GM12878 (cell line): ENCODE results near the gene ADAMTSL1.

Experiments used
- BCL11A ChIP-seq: IDR thresholded peaks from 2 replicates; pipeline ENCODE4 v1.6.1; 2011; ENCODE audit warnings: low read depth, low read length
- EZH2 ChIP-seq: IDR thresholded peaks from 2 replicates; pipeline ENCODE4 v1.6.1; 2012; ENCODE audit warnings: low read depth, mild to moderate bottlenecking, control low read depth, inconsistent platforms, low read length, borderline replicate concordance; ENCODE audit not compliant: control insufficient read depth
- HDAC2 ChIP-seq: fragments of 200-600 bp; sonication (generic); IDR thresholded peaks from 2 replicates; pipeline ENCODE4 v1.6.1; 2017
- NR2C2 ChIP-seq: IDR thresholded peaks from 2 replicates; pipeline ENCODE4 v1.6.1; 2011; ENCODE audit warnings: borderline replicate concordance, low read depth; ENCODE audit not compliant: control insufficient read depth, insufficient read length
- PAX8 ChIP-seq: fragments of 450-650 bp; IDR thresholded peaks from 2 replicates; pipeline ENCODE4 v1.6.1; 2017; ENCODE audit warnings: mild to moderate bottlenecking, moderate library complexity
- POLR2AphosphoS5 ChIP-seq: IDR thresholded peaks from 2 replicates; pipeline ENCODE4 v1.6.1; 2011; ENCODE audit warnings: mild to moderate bottlenecking, low read length, inconsistent platforms
- RCOR1 ChIP-seq: conservative IDR thresholded peaks from 2 replicates; pipeline ENCODE4 v1.6.1; 2012; ENCODE audit warnings: low read depth, low read length, improper control_type of control experiment
- SMC3 ChIP-seq: IDR thresholded peaks from 2 replicates; pipeline ENCODE4 v1.6.1; 2011; ENCODE audit warnings: low read length, improper control_type of control experiment, borderline replicate concordance
- SRF ChIP-seq, 2 experiments: IDR thresholded peaks; 2 replicates each; pipeline ENCODE4 v1.6.1; 2011; ENCODE audit warnings: low read depth in 2 of 2, low read length in 2 of 2, mild to moderate bottlenecking in 1 of 2, moderate library complexity in 1 of 2
- ZNF687 ChIP-seq: fragments of 450-650 bp; IDR thresholded peaks from 2 replicates; pipeline ENCODE4 v1.6.1; 2017; ENCODE audit warnings: mild to moderate bottlenecking, moderate library complexity
- TF ChIP-seq, protein P1 (sequence below), 3 experiments: IDR thresholded peaks in 2 of 3; conservative IDR thresholded peaks in 1 of 3; 2 replicates each; pipeline ENCODE4 v1.5.1; 2011; ENCODE audit warnings: low read depth in 3 of 3, low read length in 3 of 3, mild to moderate bottlenecking in 3 of 3, control low read depth in 2 of 3, moderate library complexity in 2 of 3, inconsistent platforms in 1 of 3, mixed read lengths in 1 of 3; ENCODE audit not compliant: control insufficient read depth in 2 of 3, insufficient read depth in 1 of 3; ENCODE audit errors: extremely low read depth in 1 of 3
- TF ChIP-seq, protein P2 (sequence below): fragments of 150-350 bp; IDR thresholded peaks from 2 replicates; pipeline ENCODE4 v1.6.1; 2016; ENCODE audit warnings: low read depth, low read length
- TF ChIP-seq, protein P3 (sequence below): IDR thresholded peaks from 2 replicates; pipeline ENCODE4 v1.6.1; 2011; ENCODE audit warnings: low read depth, low read length, improper control_type of control experiment, borderline replicate concordance

- TF ChIP-seq SMC3 = no peak
- no peak for TF ChIP-seq HDAC2
- no peak for TF ChIP-seq SRF (IDR thresholded peaks at IDR 0.05; ENCODE audit: low read depth in 2 of 2, low read length in 2 of 2)
- TF ChIP-seq, protein P1, sequence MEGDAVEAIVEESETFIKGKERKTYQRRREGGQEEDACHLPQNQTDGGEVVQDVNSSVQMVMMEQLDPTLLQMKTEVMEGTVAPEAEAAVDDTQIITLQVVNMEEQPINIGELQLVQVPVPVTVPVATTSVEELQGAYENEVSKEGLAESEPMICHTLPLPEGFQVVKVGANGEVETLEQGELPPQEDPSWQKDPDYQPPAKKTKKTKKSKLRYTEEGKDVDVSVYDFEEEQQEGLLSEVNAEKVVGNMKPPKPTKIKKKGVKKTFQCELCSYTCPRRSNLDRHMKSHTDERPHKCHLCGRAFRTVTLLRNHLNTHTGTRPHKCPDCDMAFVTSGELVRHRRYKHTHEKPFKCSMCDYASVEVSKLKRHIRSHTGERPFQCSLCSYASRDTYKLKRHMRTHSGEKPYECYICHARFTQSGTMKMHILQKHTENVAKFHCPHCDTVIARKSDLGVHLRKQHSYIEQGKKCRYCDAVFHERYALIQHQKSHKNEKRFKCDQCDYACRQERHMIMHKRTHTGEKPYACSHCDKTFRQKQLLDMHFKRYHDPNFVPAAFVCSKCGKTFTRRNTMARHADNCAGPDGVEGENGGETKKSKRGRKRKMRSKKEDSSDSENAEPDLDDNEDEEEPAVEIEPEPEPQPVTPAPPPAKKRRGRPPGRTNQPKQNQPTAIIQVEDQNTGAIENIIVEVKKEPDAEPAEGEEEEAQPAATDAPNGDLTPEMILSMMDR (IDR thresholded peaks at IDR 0.05 in 2 of 3, conservative IDR thresholded peaks at IDR 0.05 in 1 of 3; ENCODE audit: control insufficient read depth in 2 of 3, extremely low read depth in 1 of 3, insufficient read depth in 1 of 3, low read depth in 3 of 3, low read length in 3 of 3) = no peak
- no peak for TF ChIP-seq POLR2AphosphoS5
- no peak for TF ChIP-seq ZNF687
- no peak for TF ChIP-seq BCL11A
- TF ChIP-seq EZH2 = no peak
- TF ChIP-seq, protein P2, sequence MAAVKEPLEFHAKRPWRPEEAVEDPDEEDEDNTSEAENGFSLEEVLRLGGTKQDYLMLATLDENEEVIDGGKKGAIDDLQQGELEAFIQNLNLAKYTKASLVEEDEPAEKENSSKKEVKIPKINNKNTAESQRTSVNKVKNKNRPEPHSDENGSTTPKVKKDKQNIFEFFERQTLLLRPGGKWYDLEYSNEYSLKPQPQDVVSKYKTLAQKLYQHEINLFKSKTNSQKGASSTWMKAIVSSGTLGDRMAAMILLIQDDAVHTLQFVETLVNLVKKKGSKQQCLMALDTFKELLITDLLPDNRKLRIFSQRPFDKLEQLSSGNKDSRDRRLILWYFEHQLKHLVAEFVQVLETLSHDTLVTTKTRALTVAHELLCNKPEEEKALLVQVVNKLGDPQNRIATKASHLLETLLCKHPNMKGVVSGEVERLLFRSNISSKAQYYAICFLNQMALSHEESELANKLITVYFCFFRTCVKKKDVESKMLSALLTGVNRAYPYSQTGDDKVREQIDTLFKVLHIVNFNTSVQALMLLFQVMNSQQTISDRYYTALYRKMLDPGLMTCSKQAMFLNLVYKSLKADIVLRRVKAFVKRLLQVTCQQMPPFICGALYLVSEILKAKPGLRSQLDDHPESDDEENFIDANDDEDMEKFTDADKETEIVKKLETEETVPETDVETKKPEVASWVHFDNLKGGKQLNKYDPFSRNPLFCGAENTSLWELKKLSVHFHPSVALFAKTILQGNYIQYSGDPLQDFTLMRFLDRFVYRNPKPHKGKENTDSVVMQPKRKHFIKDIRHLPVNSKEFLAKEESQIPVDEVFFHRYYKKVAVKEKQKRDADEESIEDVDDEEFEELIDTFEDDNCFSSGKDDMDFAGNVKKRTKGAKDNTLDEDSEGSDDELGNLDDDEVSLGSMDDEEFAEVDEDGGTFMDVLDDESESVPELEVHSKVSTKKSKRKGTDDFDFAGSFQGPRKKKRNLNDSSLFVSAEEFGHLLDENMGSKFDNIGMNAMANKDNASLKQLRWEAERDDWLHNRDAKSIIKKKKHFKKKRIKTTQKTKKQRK = no peak
- no peak for TF ChIP-seq PAX8
- no peak for TF ChIP-seq RCOR1
- TF ChIP-seq, protein P3, sequence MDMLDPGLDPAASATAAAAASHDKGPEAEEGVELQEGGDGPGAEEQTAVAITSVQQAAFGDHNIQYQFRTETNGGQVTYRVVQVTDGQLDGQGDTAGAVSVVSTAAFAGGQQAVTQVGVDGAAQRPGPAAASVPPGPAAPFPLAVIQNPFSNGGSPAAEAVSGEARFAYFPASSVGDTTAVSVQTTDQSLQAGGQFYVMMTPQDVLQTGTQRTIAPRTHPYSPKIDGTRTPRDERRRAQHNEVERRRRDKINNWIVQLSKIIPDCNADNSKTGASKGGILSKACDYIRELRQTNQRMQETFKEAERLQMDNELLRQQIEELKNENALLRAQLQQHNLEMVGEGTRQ = no peak
- no peak for TF ChIP-seq NR2C2
These were observed 96.1 kb downstream of the ADAMTSL1 start for GRCh38 chr9:18569941-18570630.
